SK-N-MC (cell line): ENCODE results near the gene ATXN7L1.

Experiments
- EZH2 ChIP-seq: fragments of 200-600 bp; sonication (generic); IDR thresholded peaks from one replicate; pipeline ENCODE4 v1.6.1; 2017; ENCODE audit warnings: antibody characterized with exemption
- POLR2AphosphoS5 ChIP-seq: IDR thresholded peaks from 2 replicates; pipeline ENCODE4 v1.6.1; 2012; ENCODE audit warnings: mild to moderate bottlenecking, low read depth, low read length, borderline replicate concordance

- TF ChIP-seq EZH2 = no peak
- TF ChIP-seq POLR2AphosphoS5 = no peak
Measured at GRCh38 chr7:105623378-105623777, 253.0 kb downstream of the ATXN7L1 start.
